ENCODE data around the gene CYP19A1.
A peak's percentile ranks its signal among the peaks of the same experiment; 100 is the strongest.

CYP19A1 gene

DNA sequence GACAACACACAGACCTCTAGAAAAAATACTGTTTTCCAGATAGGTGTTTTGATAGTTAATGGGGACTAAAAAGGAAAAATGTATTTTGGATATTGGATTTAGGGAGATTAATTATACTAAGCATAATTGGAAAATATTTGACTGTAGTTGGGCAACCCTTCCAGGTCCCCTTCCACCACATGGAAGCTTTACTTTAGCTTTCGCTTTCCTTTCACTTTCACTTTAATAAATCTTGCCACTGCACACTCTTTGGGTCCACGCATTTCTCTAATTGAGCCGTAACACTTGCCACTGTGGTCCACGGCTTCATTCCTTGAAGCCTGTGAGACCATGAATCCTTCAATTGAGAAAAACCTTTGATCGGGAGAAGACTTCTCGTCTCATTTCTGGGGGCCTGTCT is 18.6 kb upstream of the CYP19A1 start:
- DNase-seq = peak; percentile 47

DNA sequence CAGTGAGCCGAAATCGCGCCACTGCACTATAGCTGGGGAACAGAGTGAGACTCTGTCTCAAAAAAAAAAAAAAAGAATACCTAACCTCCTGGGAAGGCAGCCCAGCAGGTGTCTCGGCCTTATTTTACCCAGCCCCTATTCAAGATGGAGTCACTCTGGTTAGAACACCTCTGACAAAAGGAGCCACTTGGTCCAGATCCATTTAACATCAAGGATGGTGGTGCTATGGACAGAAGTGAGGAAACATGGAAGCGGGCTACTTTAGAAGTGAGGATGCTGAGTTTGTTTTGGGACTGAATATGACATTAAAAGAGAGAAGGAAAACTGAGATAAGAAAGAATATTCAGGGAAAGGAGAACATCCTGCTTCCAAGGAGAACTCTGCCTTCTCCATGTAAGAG is 17.8 kb upstream of the CYP19A1 start:
- no peak for DNase-seq

DNA sequence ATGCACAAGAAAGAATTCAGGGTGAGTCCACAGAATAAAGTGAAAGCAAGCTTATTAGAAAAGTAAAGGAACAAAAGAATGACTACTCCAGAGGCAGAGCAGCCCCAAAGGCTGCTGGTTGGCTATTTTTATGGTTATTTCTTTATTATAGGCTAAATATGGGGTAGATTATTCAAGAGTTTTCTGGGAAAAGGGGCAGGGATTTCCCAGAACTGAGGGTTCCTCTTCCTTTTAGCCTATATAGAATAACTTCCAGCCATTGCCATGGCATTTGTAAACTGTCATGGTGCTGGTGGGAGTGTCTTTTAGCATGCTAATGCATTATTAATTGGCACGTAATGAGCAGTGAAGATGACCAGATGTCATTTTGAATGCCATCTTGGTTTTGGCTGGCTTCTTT is 16.7 kb upstream of the CYP19A1 start:
- DNase-seq = peak; percentile 60

DNA sequence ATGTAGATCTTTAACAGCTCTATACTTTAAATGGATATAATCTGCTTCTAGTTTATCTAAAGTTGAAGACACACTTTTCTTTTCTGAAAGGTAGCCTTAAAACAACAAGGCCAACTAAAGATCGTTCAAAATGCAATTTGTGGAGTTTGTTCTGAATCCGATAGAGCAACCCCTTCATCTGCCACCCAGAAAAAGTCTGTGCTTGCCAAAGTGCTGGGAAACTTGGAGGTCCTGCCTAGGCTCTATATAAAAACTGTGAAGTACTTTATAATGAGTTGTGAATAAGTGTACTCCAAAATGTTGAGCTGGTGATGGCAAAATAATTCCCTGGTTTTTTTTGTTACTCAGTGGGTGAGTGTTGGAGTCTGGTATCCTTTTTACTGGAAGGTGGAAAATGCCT is 15.6 kb upstream of the CYP19A1 start:
- no peak for DNase-seq

DNA sequence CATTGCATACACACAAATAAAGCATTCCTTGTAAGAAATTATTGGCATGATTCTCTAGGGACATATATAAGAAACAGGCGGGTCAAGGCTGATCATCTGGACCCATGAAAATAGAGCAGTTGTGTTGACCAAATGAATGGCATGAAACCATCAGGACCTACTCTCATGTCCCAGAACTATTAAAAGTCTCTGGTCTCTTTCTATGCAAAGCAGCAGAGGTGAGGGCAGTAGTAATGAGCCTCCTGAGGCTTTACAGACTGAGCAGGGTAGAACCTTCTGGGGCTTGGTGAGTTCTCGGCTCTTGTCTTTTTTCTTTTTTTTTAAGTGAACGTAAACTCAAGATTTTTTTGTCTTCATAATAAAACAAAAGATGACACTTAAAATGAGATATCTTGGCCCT is 12.3 kb upstream of the CYP19A1 start:
- no peak for DNase-seq

DNA sequence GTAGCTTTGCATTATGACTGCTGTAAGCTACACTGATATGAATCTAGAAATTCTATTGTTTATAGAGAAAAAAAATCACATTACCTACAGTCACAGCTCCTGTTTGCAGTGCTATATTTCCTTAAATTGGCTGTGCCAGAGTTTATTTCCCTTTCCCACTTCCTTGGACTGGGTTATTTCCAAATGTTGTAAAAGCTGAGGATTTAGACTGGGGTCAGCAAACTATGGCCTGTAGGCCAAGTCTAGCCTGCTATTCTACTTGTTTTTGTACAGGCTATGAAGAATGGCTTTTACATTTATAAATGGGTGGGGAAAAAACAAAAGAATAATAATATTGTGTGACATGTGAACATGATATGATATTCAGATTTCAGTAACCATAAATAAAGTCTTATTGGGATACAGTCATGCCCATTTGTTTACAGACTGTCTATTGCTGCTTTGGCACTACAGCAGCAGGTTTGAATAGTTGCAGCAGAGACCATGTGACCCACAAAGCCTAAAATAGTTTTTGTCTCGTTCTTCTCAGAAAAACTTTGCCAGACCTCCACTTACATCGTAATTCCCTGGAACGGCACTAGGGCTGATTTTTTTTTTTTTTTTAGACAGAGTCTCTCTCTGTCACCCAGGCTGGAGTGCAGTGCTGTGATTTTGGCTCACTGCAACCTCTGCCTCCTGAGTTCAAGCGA is 10.9 kb upstream of the CYP19A1 start:
- DNase-seq = no peak

DNA sequence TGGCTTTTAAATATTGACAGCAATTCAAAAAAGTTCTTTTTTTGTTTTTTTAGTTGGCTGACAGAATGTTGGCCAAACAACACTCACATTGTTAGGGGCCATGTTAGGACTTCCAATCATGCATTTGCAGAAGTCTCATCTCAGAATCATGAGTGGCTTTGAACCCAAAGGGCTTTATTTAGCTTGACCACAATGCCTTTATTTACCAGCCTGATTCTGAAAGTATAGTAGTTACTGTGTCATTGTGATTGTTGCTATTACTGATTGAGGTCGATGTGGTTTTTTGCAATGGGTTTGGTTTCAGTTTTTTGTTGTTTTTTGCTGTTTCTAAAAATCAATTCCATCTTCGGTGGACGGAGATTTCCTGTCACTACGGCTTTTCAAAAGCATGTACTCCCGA is 10.3 kb upstream of the CYP19A1 start:
- DNase-seq = no peak

DNA sequence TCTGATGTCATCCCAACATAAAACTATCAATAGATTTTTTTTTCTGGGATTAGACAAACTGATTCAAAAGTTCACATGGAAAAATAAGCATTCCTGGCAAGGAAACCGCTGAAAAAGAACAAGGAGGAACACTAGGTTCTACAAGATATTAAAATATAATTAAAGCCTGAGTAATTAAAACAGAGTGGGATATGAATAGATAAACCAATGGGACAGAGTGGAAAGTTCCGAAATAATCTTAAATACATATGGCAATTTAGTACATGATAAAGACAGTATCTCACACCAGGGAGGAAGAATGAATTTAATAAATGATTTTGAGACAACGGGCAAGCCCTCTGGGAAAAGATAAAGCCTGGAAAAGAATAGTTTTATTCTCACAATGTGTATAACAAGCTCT is 7.7 kb upstream of the CYP19A1 start:
- DNase-seq = no peak

DNA sequence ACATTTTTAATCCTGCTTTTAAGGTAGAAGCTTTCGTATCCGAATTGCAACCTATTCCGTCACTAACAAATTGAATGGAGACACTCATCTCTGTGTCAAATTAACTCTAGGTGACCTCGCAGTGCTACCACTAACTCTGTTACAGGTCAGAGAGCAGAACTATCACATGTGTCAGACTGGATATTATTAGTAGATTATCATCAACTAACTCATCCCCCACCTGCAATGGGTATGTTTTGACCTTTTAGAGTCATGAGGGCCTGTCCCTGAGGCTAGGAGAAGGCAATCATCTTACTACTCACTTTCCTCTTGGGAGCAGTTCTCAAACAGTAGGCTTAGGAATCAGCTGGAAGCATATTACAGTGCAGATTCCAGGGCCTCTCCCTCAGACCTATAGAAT is 5.1 kb upstream of the CYP19A1 start:
- DNase-seq = no peak

DNA sequence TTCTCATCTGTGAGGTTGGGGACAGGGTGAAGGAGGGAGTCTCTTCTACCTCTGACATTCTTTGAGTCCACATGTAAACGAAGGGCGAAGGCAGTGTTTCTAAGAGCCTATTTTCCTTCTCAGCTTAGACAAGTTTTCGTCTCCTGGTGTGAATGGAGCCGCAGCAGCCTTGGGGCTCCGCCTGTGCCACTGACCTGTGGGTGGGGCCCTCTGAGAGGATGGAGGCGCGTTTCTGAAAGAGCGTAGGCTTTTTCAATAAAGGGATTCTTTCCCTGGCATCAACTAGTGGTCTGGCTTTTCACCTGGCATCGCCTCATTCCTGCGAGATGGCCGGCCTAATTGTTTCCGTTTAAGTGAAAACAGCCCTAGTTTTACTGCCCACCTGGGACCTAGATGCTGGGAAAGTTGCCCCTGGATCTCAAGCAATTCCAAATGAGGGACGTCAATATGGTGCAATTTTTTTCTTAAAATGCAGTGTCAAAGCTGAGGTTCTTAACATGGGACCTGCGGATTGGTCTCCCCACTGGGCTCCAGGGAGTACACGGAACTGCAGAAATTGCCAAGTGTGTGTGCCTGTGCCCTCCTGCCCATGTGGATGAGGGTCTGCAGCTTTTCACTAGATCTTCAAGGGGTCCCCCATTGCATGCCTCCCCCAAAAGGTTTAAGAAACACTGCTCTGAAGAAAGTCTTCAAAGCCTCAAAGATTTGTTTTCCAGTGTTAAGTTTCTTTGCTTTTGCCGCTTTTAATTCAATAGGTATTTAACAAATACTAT is 4.0 kb upstream of the CYP19A1 start:
- DNase-seq = no peak

DNA sequence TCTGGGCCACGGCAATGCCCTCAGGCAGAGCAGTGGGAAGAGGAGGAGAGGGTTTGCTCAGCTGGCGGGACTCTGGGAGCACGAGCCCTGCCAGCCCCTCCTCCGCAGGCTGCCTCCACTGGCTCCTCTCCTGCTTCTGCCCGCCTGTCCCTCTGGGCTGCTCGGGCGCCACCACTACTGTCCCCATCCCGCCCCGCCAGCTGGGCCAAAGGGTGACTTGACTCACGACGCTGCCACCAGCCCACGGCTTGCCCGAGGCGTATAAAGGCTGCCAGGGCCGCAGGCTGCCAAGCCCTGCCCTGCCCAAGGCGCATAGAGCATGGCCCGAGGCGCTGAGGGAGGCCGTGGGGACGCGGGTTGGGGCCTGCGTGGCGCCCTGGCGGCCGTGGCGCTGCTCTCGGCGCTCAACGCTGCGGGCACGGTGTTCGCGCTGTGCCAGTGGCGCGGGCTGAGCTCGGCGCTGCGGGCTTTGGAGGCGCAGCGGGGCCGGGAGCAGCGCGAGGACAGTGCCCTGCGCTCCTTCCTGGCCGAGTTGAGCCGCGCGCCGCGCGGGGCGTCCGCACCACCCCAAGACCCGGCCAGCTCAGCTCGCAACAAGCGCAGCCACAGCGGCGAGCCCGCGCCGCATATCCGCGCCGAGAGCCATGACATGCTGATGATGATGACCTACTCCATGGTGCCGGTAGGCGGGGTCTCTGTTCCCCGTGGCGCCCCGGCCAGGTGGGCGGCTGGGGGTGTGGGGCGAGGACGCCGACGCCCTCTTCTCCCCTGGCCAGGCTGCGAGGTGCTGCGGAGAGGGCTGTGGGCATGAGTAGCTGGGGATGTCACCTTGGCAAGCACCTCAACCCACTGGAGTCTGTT is 3.2 kb upstream of the CYP19A1 start, which contains the start of gene GLDN:
Gene GLDN (plus strand): TSS at position 290 of the 861 bp plus-strand sequence. CDS start 30 bp downstream, at position 320.
- peak; percentile 38 for DNase-seq

DNA sequence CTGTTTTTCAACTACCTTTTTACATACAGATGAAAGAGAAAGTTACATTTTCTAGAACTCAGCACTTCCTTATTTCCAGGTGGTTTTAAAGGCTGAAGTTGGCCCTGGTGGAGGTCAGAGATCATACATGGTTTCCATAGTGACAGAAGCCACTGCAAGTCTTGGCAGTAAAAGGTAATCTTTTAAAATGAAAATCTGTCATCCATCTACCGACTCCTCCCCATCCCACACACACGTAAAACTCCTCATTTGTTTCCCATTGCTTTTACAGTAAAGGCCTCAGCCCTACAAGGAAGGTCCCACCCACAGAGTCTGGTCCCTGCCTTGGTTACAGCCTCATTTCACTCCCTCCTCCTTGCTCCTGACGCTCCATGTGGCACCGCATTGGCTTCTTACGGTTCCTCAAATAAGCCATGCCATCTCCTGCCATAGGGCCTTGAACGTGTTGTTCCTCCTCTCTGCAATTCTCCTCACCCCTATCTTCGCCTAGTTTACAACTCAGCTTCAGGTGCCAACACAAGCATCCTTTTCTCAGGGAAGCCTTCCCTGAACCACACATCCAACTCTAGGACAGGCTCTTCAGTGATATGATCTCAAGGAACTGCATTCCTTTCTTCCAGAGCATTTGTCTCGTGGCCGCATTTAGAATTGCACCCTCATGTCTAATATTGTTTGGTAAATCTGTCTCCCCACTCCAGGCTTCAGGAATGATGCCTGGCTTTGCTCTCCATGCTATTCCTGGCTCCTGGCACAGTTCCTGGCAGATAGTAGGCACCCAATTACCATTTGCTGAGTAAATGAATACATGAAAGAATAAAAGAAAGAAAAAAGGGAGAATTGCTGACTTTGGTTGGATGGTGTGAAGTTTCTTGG is 2.6 kb downstream of the CYP19A1 start:
- no peak for DNase-seq

DNA sequence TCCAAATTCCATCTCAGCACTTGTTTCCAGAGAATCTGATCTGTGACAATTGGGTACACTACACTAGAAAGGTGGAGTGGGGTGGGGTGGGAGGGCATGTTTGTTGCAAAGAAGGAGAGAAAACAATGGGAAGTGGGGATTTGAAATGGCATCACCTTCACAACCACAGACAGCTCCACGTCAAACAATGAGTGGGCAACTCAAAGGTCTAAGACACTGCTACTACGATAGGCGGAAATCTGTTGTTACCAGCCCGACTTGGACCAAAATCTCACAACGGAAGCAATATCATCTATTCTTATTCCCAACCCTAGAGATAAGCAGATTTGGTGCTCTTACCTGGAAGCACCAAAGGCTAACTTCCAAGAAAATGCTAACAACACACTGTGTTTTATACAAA is 3.3 kb downstream of the CYP19A1 start:
- no peak for DNase-seq

DNA sequence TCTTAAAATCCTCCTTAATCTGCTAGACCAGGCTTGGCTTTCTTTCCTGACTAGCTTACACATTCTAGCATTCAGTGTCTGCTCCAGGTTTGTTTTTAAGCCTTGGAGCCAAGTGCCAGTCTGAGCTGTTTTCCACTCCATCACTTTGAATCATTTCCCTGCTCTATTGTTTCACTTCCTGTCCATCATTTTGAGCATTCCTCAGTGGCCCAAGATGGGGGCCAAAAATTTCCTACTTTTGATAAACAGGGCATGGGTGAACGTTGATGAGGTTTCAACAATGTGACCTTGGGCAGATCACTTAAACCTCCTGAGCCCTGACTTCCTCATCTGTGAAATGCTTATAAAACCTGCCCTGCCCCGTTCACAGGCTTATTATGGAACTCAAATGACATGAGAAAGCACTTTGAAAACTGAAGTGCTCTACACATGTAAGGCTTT is 4.4 kb downstream of the CYP19A1 start:
- no peak for DNase-seq

DNA sequence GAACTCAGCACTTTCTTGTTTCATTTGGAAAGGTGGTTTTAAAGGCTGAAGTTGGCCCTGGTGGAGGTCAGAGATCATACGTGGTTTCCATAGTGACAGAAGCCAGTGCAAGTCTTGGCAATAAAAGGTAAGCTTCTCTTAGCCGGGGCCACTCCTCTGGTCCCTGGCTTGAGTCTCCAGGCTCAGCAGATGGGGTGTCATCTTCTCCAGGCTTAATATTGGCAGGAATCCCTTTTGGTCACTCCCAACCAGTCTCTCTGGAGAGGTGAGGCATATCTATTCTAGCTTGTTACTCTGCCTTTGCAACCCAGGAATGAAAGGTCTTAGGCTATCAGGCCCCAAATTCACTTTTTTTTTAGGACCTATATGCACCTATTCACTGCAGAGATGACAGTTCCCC is 4.8 kb downstream of the CYP19A1 start:
- DNase-seq = no peak

DNA sequence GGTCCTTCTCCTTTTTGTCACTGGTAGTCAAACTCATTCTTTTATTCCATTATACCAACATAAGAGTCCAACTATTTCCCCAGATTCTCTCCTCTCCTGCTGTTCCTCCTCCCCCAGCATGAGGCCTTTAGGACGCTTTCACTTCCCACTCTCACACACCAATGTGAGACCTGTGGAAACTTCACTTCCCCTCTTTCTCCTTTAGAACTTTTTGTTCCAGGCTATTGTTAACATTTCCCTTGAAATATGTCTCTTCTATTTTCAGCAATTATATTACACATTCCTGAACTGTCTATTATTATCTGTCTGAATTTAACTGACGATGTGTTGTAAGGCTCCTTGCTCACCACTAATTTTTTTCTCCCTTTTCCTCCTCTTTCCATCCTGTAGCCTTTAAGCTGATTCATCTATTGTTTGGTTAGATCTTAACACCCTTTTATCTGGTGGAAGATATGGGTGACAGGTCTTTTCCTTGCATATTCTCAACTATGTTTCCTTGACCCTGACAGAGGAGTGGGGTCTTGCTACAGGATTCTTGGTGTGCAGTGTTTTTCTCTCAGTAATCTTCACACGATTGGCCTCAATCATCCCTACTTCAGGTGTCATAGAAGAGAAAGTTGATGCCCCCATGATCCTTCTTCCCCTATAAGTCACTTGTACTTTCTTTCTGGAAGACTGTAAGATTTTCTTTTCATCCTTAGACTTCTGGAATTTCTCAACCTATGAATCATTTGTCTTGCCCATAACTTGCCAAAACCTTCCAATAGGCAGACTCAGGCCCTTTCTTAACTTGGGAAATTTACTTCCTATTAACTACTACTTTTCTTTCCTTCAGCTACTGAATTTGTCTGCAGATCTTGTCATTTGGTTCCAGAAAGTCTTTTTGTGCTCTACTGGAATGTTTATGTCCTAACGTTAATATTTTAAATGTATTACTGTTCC is 5.9 kb downstream of the CYP19A1 start:
- DNase-seq = peak; percentile 76

DNA sequence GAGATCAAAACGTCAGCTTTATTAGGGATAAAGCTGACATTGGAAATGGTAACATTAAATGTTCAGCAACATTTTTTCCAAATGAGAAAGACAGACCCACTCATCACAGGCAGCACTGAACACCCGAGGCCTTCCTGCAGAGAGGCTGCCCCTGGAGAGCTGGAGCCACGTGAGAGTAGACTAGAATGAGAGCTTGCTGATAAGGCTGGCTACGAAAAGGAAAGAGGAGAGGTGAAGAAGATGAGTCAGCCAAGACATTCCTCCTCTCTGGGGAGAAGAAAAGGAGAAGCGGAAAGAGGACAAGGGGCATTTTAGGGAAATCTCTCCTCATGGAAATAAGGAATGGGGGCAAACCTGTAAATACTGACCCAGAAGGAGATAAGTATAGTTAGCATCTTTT is 7.3 kb downstream of the CYP19A1 start:
- DNase-seq = no peak

DNA sequence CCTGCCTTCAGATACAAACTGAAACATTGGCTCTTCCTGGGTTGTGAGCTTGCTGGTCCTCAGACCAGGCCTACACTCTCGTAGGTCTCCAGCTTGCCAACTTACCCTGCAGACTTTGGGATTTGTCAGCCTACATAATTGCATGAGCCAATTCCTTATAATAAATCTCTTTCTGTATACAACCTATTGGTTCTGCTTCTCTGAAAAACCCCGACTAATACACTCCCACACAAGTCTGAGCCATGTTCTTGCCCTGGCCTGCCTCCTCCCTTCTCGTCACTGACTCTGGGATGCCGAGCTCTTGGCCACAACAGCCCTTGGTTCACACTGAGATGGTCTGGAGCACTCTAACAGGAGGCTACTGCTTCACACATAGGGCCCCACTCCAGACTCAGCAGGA is 9.5 kb downstream of the CYP19A1 start:
- DNase-seq = peak; percentile 45

DNA sequence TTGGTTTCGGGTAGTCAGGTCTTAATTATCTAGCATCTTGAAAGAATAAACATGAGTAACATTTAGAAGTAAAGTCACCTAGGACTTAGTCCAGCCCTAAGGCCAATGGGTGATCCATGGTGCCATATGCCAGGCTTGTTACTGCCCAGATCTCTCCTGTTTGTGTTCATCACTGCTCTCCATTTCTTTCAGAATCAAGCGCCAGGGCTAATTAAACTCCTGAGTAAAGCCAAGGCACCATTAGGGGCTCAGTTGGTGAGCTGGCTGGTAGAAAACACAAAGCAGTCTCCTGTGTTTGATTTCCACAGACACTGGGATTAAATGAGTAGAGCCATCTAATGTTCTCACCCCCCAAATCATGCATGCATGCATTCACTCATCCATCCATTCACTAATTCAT is 11.3 kb downstream of the CYP19A1 start:
- no peak for DNase-seq

DNA sequence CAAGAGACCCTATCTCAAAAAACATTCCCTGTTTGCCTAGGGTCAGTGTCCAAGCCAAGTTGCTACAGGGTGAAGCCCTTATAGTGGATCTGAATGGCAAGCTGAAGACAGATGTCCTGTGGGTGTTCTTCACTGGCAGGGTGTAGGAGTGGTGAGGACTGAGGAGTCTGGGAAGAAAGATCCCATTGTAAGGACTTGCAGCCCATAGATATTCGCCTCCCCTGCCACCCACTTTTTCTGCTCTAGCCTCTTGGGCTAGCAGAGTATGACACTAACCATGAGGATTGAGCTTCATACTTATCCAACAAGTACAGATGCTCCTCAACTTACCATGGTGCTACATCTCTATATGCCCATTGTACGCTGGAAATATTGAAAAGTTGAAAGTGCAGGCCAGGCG is 13.2 kb downstream of the CYP19A1 start:
- DNase-seq = no peak

DNA sequence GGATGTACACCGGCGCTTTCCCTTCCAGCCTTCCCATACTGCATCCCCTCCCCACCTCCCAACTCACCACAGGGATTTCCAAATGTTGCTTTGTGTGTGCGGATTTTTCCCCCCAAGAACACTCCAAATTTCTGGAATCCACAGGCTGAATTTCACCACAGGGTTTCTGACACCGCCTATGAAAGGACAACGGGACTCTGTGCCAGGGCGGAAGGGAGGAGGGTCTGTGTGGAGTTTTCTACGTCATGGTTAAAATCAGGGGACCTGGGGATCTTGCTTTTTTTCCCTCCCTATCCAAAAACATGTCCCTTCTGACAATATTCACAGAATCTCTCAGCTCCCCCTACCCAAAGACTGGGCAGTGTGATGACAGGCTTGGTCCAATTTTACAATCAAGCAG is 14.6 kb downstream of the CYP19A1 start:
- no peak for DNase-seq

All from suppressor macrophage treated with lipopolysaccharide for 4 hours (primary cell).